Loucy (cell line): ENCODE results near the gene SYDE2.

Source experiments
- H2AFZ ChIP-seq: fragments of 200-600 bp; sonication (generic); 2 replicates; pipeline ENCODE4 v1.6.0; 2016; ENCODE audit warnings: antibody characterized with exemption, mild to moderate bottlenecking, low read length, moderate library complexity
- H3F3A ChIP-seq: fragments of 200-600 bp; 2 replicates; pipeline ENCODE4 v1.6.0; 2016; ENCODE audit warnings: antibody characterized with exemption, low read depth, mild to moderate bottlenecking
- H3K27me3 ChIP-seq: fragments of 200-600 bp; sonication (generic); 2 replicates; pipeline ENCODE4 v1.6.1; 2014; ENCODE audit warnings: low read length, mild to moderate bottlenecking; ENCODE audit not compliant: insufficient read depth, poor library complexity, severe bottlenecking
- H3K36me3 ChIP-seq: fragments of 200-600 bp; sonication (generic); 2 replicates; pipeline ENCODE4 v1.6.1; 2016; ENCODE audit warnings: low read length; ENCODE audit not compliant: insufficient read depth
- H3K4me1 ChIP-seq: fragments of 200-600 bp; sonication (generic); 2 replicates; pipeline ENCODE4 v1.5.1; 2014; ENCODE audit warnings: low read length, mild to moderate bottlenecking; ENCODE audit not compliant: insufficient read depth, poor library complexity, severe bottlenecking
- H3K4me2 ChIP-seq: fragments of 200-600 bp; sonication (generic); 2 replicates; pipeline ENCODE4 v1.6.0; 2014; ENCODE audit warnings: antibody characterized with exemption, low read length, low read depth, mild to moderate bottlenecking; ENCODE audit not compliant: poor library complexity, severe bottlenecking
- H3K4me3 ChIP-seq: fragments of 200-600 bp; sonication (generic); 2 replicates; pipeline ENCODE4 v1.5.1; 2014; ENCODE audit warnings: low read length, mild to moderate bottlenecking, mixed read lengths; ENCODE audit not compliant: poor library complexity, severe bottlenecking
- H3K79me2 ChIP-seq: fragments of 200-600 bp; sonication (generic); 2 replicates; pipeline ENCODE4 v1.6.1; 2014; ENCODE audit warnings: low read length; ENCODE audit not compliant: insufficient read depth
- H3K9ac ChIP-seq: fragments of 200-600 bp; sonication (generic); 2 replicates; pipeline ENCODE4 v1.6.0; 2014; ENCODE audit warnings: mild to moderate bottlenecking, low read depth, low read length, moderate library complexity; ENCODE audit not compliant: poor library complexity, severe bottlenecking
- H3K9me2 ChIP-seq: fragments of 200-600 bp; sonication (generic); replicated peaks from 2 replicates; pipeline ENCODE4 v1.6.1; 2016; ENCODE audit warnings: low read depth, low read length, mixed read lengths
- H3K9me3 ChIP-seq: fragments of 200-600 bp; sonication (generic); 2 replicates; pipeline ENCODE4 v1.6.1; 2014; ENCODE audit warnings: mild to moderate bottlenecking, antibody characterized with exemption, low read length, low read depth; ENCODE audit not compliant: insufficient read depth
- H4K20me1 ChIP-seq: fragments of 200-600 bp; sonication (generic); 2 replicates; pipeline ENCODE4 v1.6.0; 2014; ENCODE audit warnings: antibody characterized with exemption, low read length, mild to moderate bottlenecking; ENCODE audit not compliant: insufficient read depth, poor library complexity, severe bottlenecking
- CTCF ChIP-seq: fragments of 200-600 bp; sonication (generic); conservative IDR thresholded peaks from 2 replicates; pipeline ENCODE4 v1.5.1; 2014; ENCODE audit warnings: mild to moderate bottlenecking, antibody characterized with exemption, low read length
- EZH2phosphoT487 ChIP-seq: fragments of 200-600 bp; IDR thresholded peaks from 2 replicates; pipeline ENCODE4 v1.6.1; 2018; ENCODE audit warnings: antibody characterized with exemption, mild to moderate bottlenecking, moderate library complexity, borderline replicate concordance

SYDE2 gene

DNA sequence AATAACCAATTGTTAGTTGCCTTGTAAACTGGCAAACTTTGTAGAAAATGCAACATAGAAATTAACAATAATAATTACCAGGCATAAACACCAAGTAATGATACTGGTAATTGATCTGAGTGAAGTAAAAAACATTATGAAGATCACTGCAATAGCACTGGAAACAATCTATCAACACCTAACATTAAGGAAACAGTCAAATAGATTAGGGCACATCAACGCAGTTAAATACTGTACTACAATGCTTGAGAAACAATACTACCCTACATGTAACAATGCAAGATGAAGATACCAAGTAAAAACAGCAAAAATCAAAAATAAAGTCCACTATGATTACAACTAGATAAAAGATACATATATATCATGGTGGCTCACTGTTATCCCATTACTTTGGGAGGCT lies 16.6 kb downstream of the SYDE2 start:
- Histone ChIP-seq H3K9me2 (no peaks in the 10 kb centered on the region), H4K20me1 (no peaks in the 10 kb centered on the region), H3K4me1 (peaks cover 8% of the 10 kb centered on the region), H3K9me3 (no peaks in the 10 kb centered on the region), H3K27me3 (no peaks in the 10 kb centered on the region), H3K9ac (no peak overlapping the region), H3K4me3 (no peak overlapping the region), H3K4me2 (no peak overlapping the region), H3K36me3 (no peaks in the 10 kb centered on the region), H3K79me2 (no peaks in the 10 kb centered on the region), H2AFZ (no peak overlapping the region), H3F3A (no peaks in the 10 kb centered on the region)
- TF ChIP-seq EZH2phosphoT487: no peak
- TF ChIP-seq CTCF: no peak

DNA sequence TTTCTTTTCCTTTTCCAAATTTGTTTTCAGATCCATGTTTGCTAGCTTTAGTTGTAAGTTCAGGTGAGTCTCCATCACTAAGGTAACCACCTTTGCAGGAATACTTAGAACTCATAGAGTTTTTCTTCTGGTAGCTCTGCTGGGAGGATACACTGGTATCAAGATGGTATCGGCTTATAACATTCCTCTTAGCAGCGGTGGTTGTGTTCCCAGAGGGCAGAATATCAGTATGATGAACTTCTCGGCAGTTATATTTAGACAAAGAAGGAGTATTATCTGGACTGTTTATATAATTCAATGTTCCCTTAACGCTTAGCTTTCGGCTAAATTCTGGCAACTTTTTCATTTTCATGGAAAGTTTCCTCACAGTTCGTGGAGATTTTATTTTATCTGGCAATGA lies 18.1 kb downstream of the SYDE2 start:
- Histone ChIP-seq H3K9me3 (no peaks in the 10 kb centered on the region), H2AFZ (no peak overlapping the region), H3K27me3 (no peaks in the 10 kb centered on the region), H3K36me3 (no peaks in the 10 kb centered on the region), H3K79me2 (no peaks in the 10 kb centered on the region), H3K4me3 (no peak overlapping the region), H3F3A (no peaks in the 10 kb centered on the region), H3K9me2 (no peaks in the 10 kb centered on the region), H4K20me1 (no peaks in the 10 kb centered on the region), H3K4me2 (no peak overlapping the region), H3K9ac (no peak overlapping the region), H3K4me1 (peaks cover 12% of the 10 kb centered on the region)
- no peak for TF ChIP-seq EZH2phosphoT487
- TF ChIP-seq CTCF: no peak

DNA sequence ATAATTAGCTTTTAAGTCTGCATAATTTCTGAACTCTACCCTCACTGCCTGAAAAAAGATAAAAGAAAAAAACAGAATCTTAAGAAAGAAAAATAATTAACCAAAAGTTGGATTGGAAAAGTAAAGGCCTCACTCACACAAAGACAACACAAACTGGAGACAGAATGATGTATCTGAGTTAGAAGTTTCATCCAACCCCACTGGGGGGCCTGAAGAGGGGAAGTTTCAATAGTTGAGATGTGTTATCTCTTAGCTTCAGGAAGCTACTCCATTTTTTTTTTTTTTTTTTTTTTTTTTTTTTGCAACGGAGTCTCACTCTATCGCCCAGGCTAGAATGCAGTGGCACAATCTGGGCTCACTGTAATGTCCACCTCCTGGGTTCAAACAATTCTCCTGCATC lies 19.9 kb downstream of the SYDE2 start:
- no peak for TF ChIP-seq CTCF
- TF ChIP-seq EZH2phosphoT487: no peak
- Histone ChIP-seq H3F3A (no peaks in the 10 kb centered on the region), H3K36me3 (no peaks in the 10 kb centered on the region), H3K9me3 (no peaks in the 10 kb centered on the region), H3K4me1 (peaks cover 12% of the 10 kb centered on the region), H3K4me2 (no peak overlapping the region), H3K79me2 (no peaks in the 10 kb centered on the region), H2AFZ (no peak overlapping the region; the same call in 1 of the 2 replicates), H3K9me2 (no peaks in the 10 kb centered on the region), H3K9ac (no peak overlapping the region), H4K20me1 (no peaks in the 10 kb centered on the region), H3K27me3 (no peaks in the 10 kb centered on the region), H3K4me3 (no peak overlapping the region)
